ENCODE data around the gene ILRUN. TPM values are rescaled to one million over a fixed set of nuclear protein-coding genes. Genes with fewer than 3 reads are reported as not detected.
"Not testable (repeated sequence)": the region's sequence is repeated elsewhere in the genome, so short reads cannot be mapped to it uniquely, and the experiment has no call there.

The ILRUN gene
- total RNA-seq, 1 experiment from 2014 or later = 62.8 TPM

- H3K27me3 ChIP-seq (ENCODE audit: control insufficient read depth, insufficient read depth, low read length) = no peaks in the 10 kb centered on the region
- BruUV-seq (replicated peaks) = no TSS peak
- ATAC-seq (no peak), DNase-seq (ENCODE audit: low read depth, low spot score) (no peak)
- H3K4me3 ChIP-seq (ENCODE audit: low read depth in 2 of 2, low read length in 2 of 2) = no peak overlapping the region
- no peaks in the 10 kb centered on the region for H3K4me1 ChIP-seq (ENCODE audit: control insufficient read depth, insufficient read depth, low read length)
- no peak overlapping the region for H3K27ac ChIP-seq (ENCODE audit: low read length)
- intact Hi-C loops (cut with micrococcal nuclease; ENCODE audit: unreplicated experiment) (no loop called here), in situ Hi-C loops (cut with HindIII; ENCODE audit: low pct_unique_long_range_greater_than_20kb, low sequenced_read_pairs) (no loop called here)
- CTCF ChIA-PET = interaction anchor here (0.6 kb wide), 1 partner anchor 551 kb away, joined by 4 read pairs; no protein-coding TSS in a partner anchor
- no peaks in the 10 kb centered on the region for H3K36me3 ChIP-seq (ENCODE audit: control insufficient read depth, insufficient read depth, low read length)
- POLR2A ChIA-PET = interaction anchor here (0.7 kb wide), 1 partner anchor 12 kb away, joined by 5 read pairs; no protein-coding TSS in a partner anchor
- no peak for TF ChIP-seq CTCF (IDR thresholded peaks at IDR 0.05)
- no peak for TF ChIP-seq POLR2AphosphoS5 (IDR thresholded peaks at IDR 0.05; ENCODE audit: low read depth, low read length)
- TF ChIP-seq TCF7L2 (IDR thresholded peaks at IDR 0.05; ENCODE audit: low read depth, low read length) = no peak
- TF ChIP-seq REST (IDR thresholded peaks at IDR 0.05; ENCODE audit: insufficient read depth in 1 of 2, low read depth in 2 of 2, low read length in 1 of 2) = no peak
- no peaks in the 10 kb centered on the region for H3K9me3 ChIP-seq (ENCODE audit: control insufficient read depth, insufficient read depth, low read depth, low read length)
Measured at GRCh38 chr6:34714663-34715062, 18.1 kb upstream of the ILRUN start.

GRCh38 chr6:34712881-34713280 lies 16.3 kb upstream of the ILRUN start:
- in situ Hi-C loops (cut with HindIII; ENCODE audit: low pct_unique_long_range_greater_than_20kb, low sequenced_read_pairs); H3K36me3 ChIP-seq (ENCODE audit: control insufficient read depth, insufficient read depth, low read length); H3K4me3 ChIP-seq (ENCODE audit: low read depth in 2 of 2, low read length in 2 of 2); BruUV-seq (replicated peaks); intact Hi-C loops (cut with micrococcal nuclease; ENCODE audit: unreplicated experiment); POLR2A ChIA-PET; H3K9me3 ChIP-seq (ENCODE audit: control insufficient read depth, insufficient read depth, low read depth, low read length); H3K4me1 ChIP-seq (ENCODE audit: control insufficient read depth, insufficient read depth, low read length); ATAC-seq; H3K27ac ChIP-seq (ENCODE audit: low read length); DNase-seq (ENCODE audit: low read depth, low spot score); CTCF ChIA-PET; H3K27me3 ChIP-seq (ENCODE audit: control insufficient read depth, insufficient read depth, low read length): not testable (repeated sequence)

- in situ Hi-C loops (cut with HindIII; ENCODE audit: low pct_unique_long_range_greater_than_20kb, low sequenced_read_pairs) (no loop called here), intact Hi-C loops (cut with micrococcal nuclease; ENCODE audit: unreplicated experiment) (no loop called here)
- ChIA-PET CTCF (no interaction called here), POLR2A (interaction anchor here (0.5 to 0.7 kb wide), 2 partner anchors 9 to 341 kb away, joined by 3 to 10 read pairs; no protein-coding TSS in a partner anchor)
- Histone ChIP-seq H3K4me3 (ENCODE audit: low read depth in 2 of 2, low read length in 2 of 2) (no peak overlapping the region), H3K36me3 (ENCODE audit: control insufficient read depth, insufficient read depth, low read length) (no peaks in the 10 kb centered on the region), H3K4me1 (ENCODE audit: control insufficient read depth, insufficient read depth, low read length) (no peaks in the 10 kb centered on the region), H3K27me3 (ENCODE audit: control insufficient read depth, insufficient read depth, low read length) (no peaks in the 10 kb centered on the region), H3K9me3 (ENCODE audit: control insufficient read depth, insufficient read depth, low read depth, low read length) (no peaks in the 10 kb centered on the region), H3K27ac (ENCODE audit: low read length) (no peak overlapping the region)
- BruUV-seq (replicated peaks) = no TSS peak
- ATAC-seq = no peak
- TF ChIP-seq POLR2AphosphoS5 (IDR thresholded peaks at IDR 0.05; ENCODE audit: low read depth, low read length) = no peak
- no peak for TF ChIP-seq SIN3A (IDR thresholded peaks at IDR 0.05; ENCODE audit: borderline replicate concordance, insufficient read depth, low read depth, low read length)
- TF ChIP-seq CTCF (IDR thresholded peaks at IDR 0.05) = no peak
- TF ChIP-seq REST (IDR thresholded peaks at IDR 0.05; ENCODE audit: insufficient read depth in 1 of 2, low read depth in 2 of 2, low read length in 1 of 2) = no peak
- no peak for TF ChIP-seq TCF7L2 (IDR thresholded peaks at IDR 0.05; ENCODE audit: low read depth, low read length)
- no peak for DNase-seq (ENCODE audit: low read depth, low spot score)
Measured at GRCh38 chr6:34709386-34709785, 12.8 kb upstream of the ILRUN start.

Data from Panc1 (cell line).